Measurements from ENCODE around the gene L3MBTL4. TPM values are rescaled to one million over a fixed set of nuclear protein-coding genes. Genes with fewer than 3 reads are reported as not detected.
"Not testable (repeated sequence)": the region's sequence is repeated elsewhere in the genome, so short reads cannot be mapped to it uniquely, and the experiment has no call there.

Gene L3MBTL4
- total RNA-seq, 3 donors from 2014 or later: 7.8 to 23.0 (median 19.7) TPM

GRCh38 chr18:6052449-6052913 lies 362.2 kb downstream of the L3MBTL4 start:
- Histone ChIP-seq H3K27me3 (no peaks in the 10 kb centered on the region), H3K9me3 (peaks cover 0 to 4% of the 10 kb centered on the region in 2 donors), H3K4me1 (no peaks in the 10 kb centered on the region), H3K4me3 (no peak overlapping the region), H3K27ac (no peak overlapping the region), H3K36me3 (no peaks in the 10 kb centered on the region)
- TF ChIP-seq POLR2A (IDR thresholded peaks at IDR 0.05) (no peak), POLR2AphosphoS5 (IDR thresholded peaks at IDR 0.05) (no peak), CTCF (IDR thresholded peaks at IDR 0.05) (no peak)
- DNase-seq (ENCODE audit: low spot score in 2 of 2): no peak
- intact Hi-C loops (cut with DNase I; ENCODE audit: low total_unique reads): no loop called here

GRCh38 chr18:6047596-6047995 lies 367.1 kb downstream of the L3MBTL4 start:
- H3K27ac ChIP-seq; DNase-seq (ENCODE audit: low spot score in 2 of 2); H3K36me3 ChIP-seq; H3K4me1 ChIP-seq; H3K27me3 ChIP-seq; H3K4me3 ChIP-seq; intact Hi-C loops (cut with DNase I; ENCODE audit: low total_unique reads): not testable (repeated sequence)
- H3K9me3 ChIP-seq: peaks cover 0 to 24% of the 10 kb centered on the region in 2 donors

GRCh38 chr18:6044773-6045172 lies 369.9 kb downstream of the L3MBTL4 start:
- intact Hi-C loops (cut with DNase I; ENCODE audit: low total_unique reads): no loop called here
- DNase-seq (ENCODE audit: low spot score in 2 of 2): no peak
- TF ChIP-seq POLR2AphosphoS5 (IDR thresholded peaks at IDR 0.05) (no peak), CTCF (IDR thresholded peaks at IDR 0.05) (no peak), POLR2A (IDR thresholded peaks at IDR 0.05) (no peak)

GRCh38 chr18:6044319-6044718 lies 370.4 kb downstream of the L3MBTL4 start:
- Histone ChIP-seq H3K9me3 (peaks cover under 1 to 21% of the 10 kb centered on the region in 2 donors), H3K4me1 (no peaks in the 10 kb centered on the region), H3K27me3 (no peaks in the 10 kb centered on the region), H3K36me3 (no peaks in the 10 kb centered on the region), H3K27ac (no peak overlapping the region), H3K4me3 (no peak overlapping the region)
- DNase-seq (ENCODE audit: low spot score in 2 of 2): no peak
- intact Hi-C loops (cut with DNase I; ENCODE audit: low total_unique reads): no loop called here
- no peak for TF ChIP-seq POLR2AphosphoS5 (IDR thresholded peaks at IDR 0.05)
- TF ChIP-seq CTCF (IDR thresholded peaks at IDR 0.05): no peak

More at GRCh38 chr18:6044773-6045172, 369.9 kb downstream of the L3MBTL4 start:
- H3K27me3 ChIP-seq: no peaks in the 10 kb centered on the region
- no peaks in the 10 kb centered on the region for H3K4me1 ChIP-seq
- H3K4me3 ChIP-seq: no peak overlapping the region
- H3K27ac ChIP-seq: no peak overlapping the region
- H3K9me3 ChIP-seq: peaks cover 0 to 24% of the 10 kb centered on the region in 2 donors
- H3K36me3 ChIP-seq: no peaks in the 10 kb centered on the region

DNA sequence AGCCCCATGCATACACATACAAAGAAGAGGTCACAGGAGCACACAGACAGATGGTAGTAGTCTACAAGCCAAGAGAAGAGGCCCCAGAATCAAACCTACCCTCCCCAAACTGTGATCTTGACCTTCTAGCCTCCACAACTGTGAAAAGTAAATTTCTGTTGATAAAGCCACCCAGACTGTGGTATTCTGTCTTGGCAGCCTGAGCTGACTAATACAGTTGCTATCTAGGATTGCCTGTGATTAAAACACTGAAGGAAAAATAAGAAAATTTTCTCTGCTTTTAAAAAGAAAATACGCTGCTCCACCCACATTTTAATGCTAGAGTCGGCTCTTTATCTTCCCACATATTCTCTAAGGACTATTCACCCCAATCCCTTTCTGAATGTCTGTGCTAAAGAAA lies 375.7 kb downstream of the L3MBTL4 start:
- intact Hi-C loops (cut with DNase I; ENCODE audit: low total_unique reads): no loop called here
- no peak overlapping the region for H3K27ac ChIP-seq
- TF ChIP-seq CTCF (IDR thresholded peaks at IDR 0.05): no peak
- no peak for TF ChIP-seq POLR2A (IDR thresholded peaks at IDR 0.05)
- TF ChIP-seq POLR2AphosphoS5 (IDR thresholded peaks at IDR 0.05): no peak

GRCh38 chr18:6031442-6031841 lies 383.3 kb downstream of the L3MBTL4 start:
- Histone ChIP-seq H3K36me3 (no peaks in the 10 kb centered on the region), H3K27me3 (no peaks in the 10 kb centered on the region), H3K9me3 (peaks cover 6 to 7% of the 10 kb centered on the region in 2 donors), H3K4me3 (peak overlapping the region in 1 of 3 donors; percentile 46), H3K27ac (no peak overlapping the region), H3K4me1 (no peaks in the 10 kb centered on the region)
- TF ChIP-seq CTCF (IDR thresholded peaks at IDR 0.05) (no peak), POLR2AphosphoS5 (IDR thresholded peaks at IDR 0.05) (no peak), POLR2A (IDR thresholded peaks at IDR 0.05) (no peak)
- intact Hi-C loops (cut with DNase I; ENCODE audit: low total_unique reads): no loop called here
- no peak for DNase-seq (ENCODE audit: low spot score in 2 of 2)

More for the DNA sequence above, 375.7 kb downstream of the L3MBTL4 start:
- no peak for DNase-seq (ENCODE audit: low spot score in 2 of 2)
- H3K4me3 ChIP-seq: no peak overlapping the region
- H3K36me3 ChIP-seq: no peaks in the 10 kb centered on the region
- no peaks in the 10 kb centered on the region for H3K27me3 ChIP-seq
- H3K9me3 ChIP-seq: peaks cover 7 to 17% of the 10 kb centered on the region in 2 donors
- no peaks in the 10 kb centered on the region for H3K4me1 ChIP-seq
